ENCODE data around the gene KDM5B. TPM values are rescaled to one million over a fixed set of nuclear protein-coding genes. Genes with fewer than 3 reads are reported as not detected.

KDM5B gene
- total and polyA plus RNA-seq, 9 of the 15 experiments (the other 6 are each of a cell fraction or from before 2014, with no cell fraction given) = 15.4 to 90.6 (median 57.1) TPM

DNA sequence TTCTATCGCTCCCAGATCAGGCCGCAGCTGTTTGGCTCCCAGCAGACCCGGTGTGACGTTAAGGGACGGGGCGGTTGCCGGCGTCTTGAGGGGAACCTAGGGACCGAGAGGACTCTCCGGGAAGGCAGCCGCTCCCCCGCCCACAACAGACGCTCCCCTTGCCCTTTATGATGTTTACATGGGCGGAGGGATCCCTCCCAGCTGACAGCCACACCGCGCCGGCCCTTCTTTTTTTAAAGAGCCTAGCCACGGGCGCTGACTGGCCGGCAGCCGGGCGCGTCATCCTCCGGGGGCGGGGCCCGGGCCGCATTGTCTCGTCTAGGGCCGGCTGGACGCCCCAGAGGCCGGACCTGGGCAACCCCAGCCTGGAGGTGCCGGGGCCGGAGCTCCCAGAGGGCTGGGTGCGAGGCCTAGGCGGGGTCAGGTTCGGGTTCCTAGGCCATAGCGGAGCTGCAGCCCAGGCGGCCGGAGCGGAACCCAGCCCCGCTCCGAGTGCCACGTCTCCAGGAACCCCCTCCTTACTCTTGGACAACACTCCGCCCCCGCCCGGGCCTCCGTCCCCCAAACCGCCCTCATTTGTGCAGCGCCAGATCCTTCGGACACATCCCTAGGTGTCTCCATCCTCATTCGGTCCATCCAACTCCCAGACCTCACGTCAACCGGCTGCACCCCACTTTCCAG, 2.5 kb upstream of the KDM5B start, which contains the start of gene PCAT6 (continued):
- TF ChIP-seq, protein P1, sequence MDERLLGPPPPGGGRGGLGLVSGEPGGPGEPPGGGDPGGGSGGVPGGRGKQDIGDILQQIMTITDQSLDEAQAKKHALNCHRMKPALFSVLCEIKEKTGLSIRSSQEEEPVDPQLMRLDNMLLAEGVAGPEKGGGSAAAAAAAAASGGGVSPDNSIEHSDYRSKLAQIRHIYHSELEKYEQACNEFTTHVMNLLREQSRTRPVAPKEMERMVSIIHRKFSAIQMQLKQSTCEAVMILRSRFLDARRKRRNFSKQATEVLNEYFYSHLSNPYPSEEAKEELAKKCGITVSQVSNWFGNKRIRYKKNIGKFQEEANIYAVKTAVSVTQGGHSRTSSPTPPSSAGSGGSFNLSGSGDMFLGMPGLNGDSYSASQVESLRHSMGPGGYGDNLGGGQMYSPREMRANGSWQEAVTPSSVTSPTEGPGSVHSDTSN (CRISPR knock-in tag; IDR thresholded peaks at IDR 0.05; ENCODE audit: low read depth) = no peak
- TF ChIP-seq, protein P1 (tag; conservative IDR thresholded peaks at IDR 0.05; ENCODE audit: low read depth) = 0 out of 2 replicates have a peak, but pooled peaks have one; percentile 15
- TF ChIP-seq CLOCK (CRISPR knock-in tag; IDR thresholded peaks at IDR 0.05; ENCODE audit: borderline replicate concordance) (no peak), ARID3A (IDR thresholded peaks at IDR 0.05; ENCODE audit: borderline replicate concordance, low read depth, low read length) (peak; percentile 33; the same call in 1 of the 2 replicates), MGA (IDR thresholded peaks at IDR 0.05) (peak; percentile 1; the same call in 1 of the 2 replicates)

Measured in K562 (cell line).